Breast epithelium (tissue), 4 donors: ENCODE measurements around the gene UBE2J1. TPM values are rescaled to one million over a fixed set of nuclear protein-coding genes. Genes with fewer than 3 reads are reported as not detected.

Experiments
- DNase-seq, 2 donors: peaks; one replicate each; pipeline ENCODE4 v3.0.0-alpha.2; 2019; ENCODE audit warnings: low spot score in 2 of 2
- H3K27ac ChIP-seq, 2 donors: fragments of 200-600 bp; sonication (generic) in 1 of 2; one replicate each; pipeline ENCODE4 v1.5.1; 2016 to 2019; ENCODE audit warnings: mild to moderate bottlenecking in 1 of 2
- H3K27me3 ChIP-seq, 2 donors: fragments of 200-600 bp; sonication (generic) in 1 of 2; one replicate each; pipeline versions ENCODE4 v1.5.1 to v1.6.0; 2017 to 2019; ENCODE audit warnings: control low read depth in 1 of 2, mild to moderate bottlenecking in 1 of 2
- H3K36me3 ChIP-seq: fragments of 200-600 bp; one replicate; pipeline ENCODE4 v1.5.1; 2019
- H3K4me1 ChIP-seq, 2 donors: fragments of 200-600 bp; sonication (generic); one replicate each; pipeline ENCODE4 v1.5.1; 2016 to 2019; ENCODE audit warnings: control low read depth in 1 of 2
- H3K4me3 ChIP-seq, 3 donors: fragments of 200-600 bp; sonication (generic); 1 replicate in 2 of 3; 2 replicates in 1 of 3; pipeline ENCODE4 v1.5.1; 2016 to 2019; ENCODE audit warnings: mild to moderate bottlenecking in 3 of 3, moderate library complexity in 2 of 3
- H3K9me3 ChIP-seq, 2 donors: fragments of 200-600 bp; sonication (generic) in 1 of 2; one replicate each; pipeline ENCODE4 v1.5.1; 2016 to 2019; ENCODE audit warnings: control low read depth in 1 of 2
- CTCF ChIP-seq, 3 donors: fragments of 450-650 bp; IDR thresholded peaks; one replicate each; pipeline ENCODE4 v1.5.1; 2016 to 2017; ENCODE audit warnings: antibody characterized with exemption in 3 of 3, mild to moderate bottlenecking in 3 of 3, moderate library complexity in 3 of 3
- POLR2A ChIP-seq: fragments of 450-650 bp; IDR thresholded peaks from one replicate; pipeline ENCODE4 v1.6.1; 2016; ENCODE audit warnings: antibody characterized with exemption, mild to moderate bottlenecking, moderate library complexity
- POLR2AphosphoS5 ChIP-seq, 3 donors: sonication (generic); formaldehyde crosslinking; IDR thresholded peaks; one replicate each; pipeline ENCODE4 v1.6.1; 2017; ENCODE audit warnings: antibody characterized with exemption in 3 of 3
- intact Hi-C: fragments of 100-400 bp; cut with DNase I; formaldehyde crosslinking; loops from one replicate; pipeline ENCODE4 v1.15.1; 2023; ENCODE audit warnings: low total_unique reads
- total RNA-seq, 3 donors: library from RNA; depleted of rRNA; stranded (reverse); fragments of >200 nt; gene quantifications; one replicate each; pipeline ENCODE4 v1.1.0, GENCODE V29; 2016

Gene UBE2J1
- total RNA-seq, 3 donors from 2014 or later: 23.4 to 40.1 (median 34.4) TPM

- TF ChIP-seq POLR2AphosphoS5 (IDR thresholded peaks at IDR 0.05) (no peak), CTCF (IDR thresholded peaks at IDR 0.05) (no peak), POLR2A (no peak)
- H3K4me3 ChIP-seq: no peak overlapping the region
- no peaks in the 10 kb centered on the region for H3K4me1 ChIP-seq
- H3K9me3 ChIP-seq: no peaks in the 10 kb centered on the region
- H3K27me3 ChIP-seq: no peaks in the 10 kb centered on the region
- intact Hi-C loops: no loop called here
- no peak for DNase-seq
- no peaks in the 10 kb centered on the region for H3K36me3 ChIP-seq
- no peak overlapping the region for H3K27ac ChIP-seq
Observed at GRCh38 chr6:89356642-89357170, 4.2 kb upstream of the UBE2J1 start.

- DNase-seq: no peak
- Histone ChIP-seq H3K27me3 (no peaks in the 10 kb centered on the region), H3K4me3 (no peak overlapping the region), H3K4me1 (no peaks in the 10 kb centered on the region), H3K27ac (no peak overlapping the region), H3K36me3 (no peaks in the 10 kb centered on the region), H3K9me3 (no peaks in the 10 kb centered on the region)
- TF ChIP-seq CTCF (IDR thresholded peaks at IDR 0.05) (no peak), POLR2A (no peak), POLR2AphosphoS5 (IDR thresholded peaks at IDR 0.05) (no peak)
- intact Hi-C loops: no loop called here
Observed at GRCh38 chr6:89355511-89356194, 3.1 kb upstream of the UBE2J1 start.

GRCh38 chr6:89353702-89354392, 1.3 kb upstream of the UBE2J1 start:
- no peak for DNase-seq
- H3K27me3 ChIP-seq: no peaks in the 10 kb centered on the region
- H3K4me1 ChIP-seq: no peaks in the 10 kb centered on the region
- peak overlapping the region in 1 of 2 donors; percentile 99 for H3K27ac ChIP-seq
- TF ChIP-seq POLR2AphosphoS5 (IDR thresholded peaks at IDR 0.05) (no peak), CTCF (IDR thresholded peaks at IDR 0.05) (no peak), POLR2A (no peak)
- no peaks in the 10 kb centered on the region for H3K36me3 ChIP-seq
- H3K9me3 ChIP-seq: no peaks in the 10 kb centered on the region
- no peak overlapping the region for H3K4me3 ChIP-seq
- intact Hi-C loops: no loop called here

GRCh38 chr6:89353118-89353556, 615 bp upstream of the UBE2J1 start:
- no peaks in the 10 kb centered on the region for H3K27me3 ChIP-seq
- peak overlapping the region; percentile 99 for H3K27ac ChIP-seq
- no peak for TF ChIP-seq POLR2AphosphoS5 (IDR thresholded peaks at IDR 0.05)
- TF ChIP-seq POLR2A: no peak
- no peak for TF ChIP-seq CTCF (IDR thresholded peaks at IDR 0.05)
- intact Hi-C loops: no loop called here
- no peaks in the 10 kb centered on the region for H3K4me1 ChIP-seq
- no peaks in the 10 kb centered on the region for H3K36me3 ChIP-seq
- no peak for DNase-seq
- H3K4me3 ChIP-seq: peak overlapping the region; percentile 77 to 93 (median 89)
- H3K9me3 ChIP-seq: no peaks in the 10 kb centered on the region

- Histone ChIP-seq H3K27ac (peak overlapping the region; percentile 99), H3K36me3 (no peaks in the 10 kb centered on the region), H3K27me3 (no peaks in the 10 kb centered on the region), H3K4me1 (no peaks in the 10 kb centered on the region), H3K4me3 (peak overlapping the region; percentile 77 to 93 (median 89)), H3K9me3 (no peaks in the 10 kb centered on the region)
- intact Hi-C loops: no loop called here
- no peak for DNase-seq
- TF ChIP-seq CTCF (IDR thresholded peaks at IDR 0.05) (no peak), POLR2A (no peak), POLR2AphosphoS5 (IDR thresholded peaks at IDR 0.05) (no peak)
Observed at GRCh38 chr6:89351671-89352277, 748 bp downstream of the UBE2J1 start.
